Right atrium auricular region (tissue), 2 donors: Measurements from ENCODE around the gene E2F2. TPM values are rescaled to one million over a fixed set of nuclear protein-coding genes. Genes with fewer than 3 reads are reported as not detected.

ENCODE experiments used
- DNase-seq: peaks from one replicate; pipeline ENCODE4 v3.0.0-alpha.2; 2019; ENCODE audit warnings: low spot score
- H3K27ac ChIP-seq, 2 donors: fragments of 200-600 bp; sonication (generic); 1 replicate in 1 of 2; 2 replicates in 1 of 2; pipeline ENCODE4 v1.5.1; 2016 to 2019
- H3K27me3 ChIP-seq, 2 donors: fragments of 200-600 bp; sonication (generic); one replicate each; pipeline versions ENCODE4 v1.5.1 to v1.6.0; 2017 to 2019
- H3K36me3 ChIP-seq: fragments of 200-600 bp; sonication (generic); one replicate; pipeline ENCODE4 v1.5.1; 2016
- H3K4me1 ChIP-seq, 2 donors: fragments of 200-600 bp; sonication (generic); one replicate each; pipeline versions ENCODE4 v1.5.1 to v1.6.0; 2017 to 2019
- H3K4me3 ChIP-seq, 2 donors: fragments of 200-600 bp; sonication (generic); 1 replicate in 1 of 2; 2 replicates in 1 of 2; pipeline ENCODE4 v1.5.1; 2017 to 2019; ENCODE audit warnings: mild to moderate bottlenecking in 1 of 2, moderate library complexity in 1 of 2
- H3K9me3 ChIP-seq, 2 donors: fragments of 200-600 bp; sonication (generic); one replicate each; pipeline ENCODE4 v1.5.1; 2019
- total RNA-seq, 2 donors: library from RNA; depleted of rRNA; stranded (reverse); fragments of >200 nt; gene quantifications; one replicate each; pipeline ENCODE4 v1.1.0, GENCODE V29; 2016
- TF ChIP-seq, protein P1 (sequence below), 2 donors: fragments of 200-600 bp; sonication (generic); IDR thresholded peaks; one replicate each; pipeline ENCODE4 v1.5.1; 2019; ENCODE audit warnings: antibody characterized with exemption in 2 of 2

E2F2 gene
- total RNA-seq, 2 donors from 2014 or later = 0.20 to 0.33 TPM

DNA sequence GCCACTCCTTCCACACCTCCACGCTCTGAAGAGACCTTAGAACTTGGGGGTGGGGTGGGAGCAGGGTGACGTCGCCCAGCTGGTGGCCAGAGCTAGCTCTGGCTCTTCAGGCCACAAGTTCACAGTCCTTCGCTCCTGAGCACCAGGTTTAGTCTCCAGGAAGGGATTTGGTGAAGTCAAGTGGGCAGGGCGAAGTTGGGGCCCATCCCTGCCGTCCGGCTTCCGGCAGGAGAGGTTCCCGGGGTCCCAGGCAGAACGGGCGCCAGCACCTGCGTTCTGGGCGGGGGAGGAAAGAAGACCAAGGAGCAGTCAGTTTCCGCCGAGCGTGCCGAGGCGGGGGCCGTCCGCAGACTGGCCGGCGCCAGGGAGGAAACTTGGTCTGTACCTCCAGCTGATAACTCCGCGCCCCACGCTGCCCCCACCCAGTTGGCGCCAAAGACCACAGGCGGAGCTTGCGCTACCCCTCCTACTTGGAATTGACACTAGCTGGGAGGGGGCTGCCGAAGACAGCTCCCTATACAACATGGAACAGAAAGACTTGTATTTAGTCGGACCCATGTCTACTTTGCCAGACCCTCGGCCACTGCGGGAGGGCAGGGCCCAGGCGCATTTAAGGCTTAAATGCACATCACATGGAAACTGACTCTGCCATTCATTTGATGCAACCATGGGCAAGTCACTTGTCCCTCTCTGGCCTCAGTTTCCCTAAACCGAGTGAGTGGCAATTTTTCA, 27.3 kb upstream of the E2F2 start:
- no peaks in the 10 kb centered on the region for H3K9me3 ChIP-seq
- peak overlapping the region; percentile 68 to 79 for H3K4me3 ChIP-seq
- TF ChIP-seq, protein P1, sequence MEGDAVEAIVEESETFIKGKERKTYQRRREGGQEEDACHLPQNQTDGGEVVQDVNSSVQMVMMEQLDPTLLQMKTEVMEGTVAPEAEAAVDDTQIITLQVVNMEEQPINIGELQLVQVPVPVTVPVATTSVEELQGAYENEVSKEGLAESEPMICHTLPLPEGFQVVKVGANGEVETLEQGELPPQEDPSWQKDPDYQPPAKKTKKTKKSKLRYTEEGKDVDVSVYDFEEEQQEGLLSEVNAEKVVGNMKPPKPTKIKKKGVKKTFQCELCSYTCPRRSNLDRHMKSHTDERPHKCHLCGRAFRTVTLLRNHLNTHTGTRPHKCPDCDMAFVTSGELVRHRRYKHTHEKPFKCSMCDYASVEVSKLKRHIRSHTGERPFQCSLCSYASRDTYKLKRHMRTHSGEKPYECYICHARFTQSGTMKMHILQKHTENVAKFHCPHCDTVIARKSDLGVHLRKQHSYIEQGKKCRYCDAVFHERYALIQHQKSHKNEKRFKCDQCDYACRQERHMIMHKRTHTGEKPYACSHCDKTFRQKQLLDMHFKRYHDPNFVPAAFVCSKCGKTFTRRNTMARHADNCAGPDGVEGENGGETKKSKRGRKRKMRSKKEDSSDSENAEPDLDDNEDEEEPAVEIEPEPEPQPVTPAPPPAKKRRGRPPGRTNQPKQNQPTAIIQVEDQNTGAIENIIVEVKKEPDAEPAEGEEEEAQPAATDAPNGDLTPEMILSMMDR (IDR thresholded peaks at IDR 0.05) = no peak
- H3K4me1 ChIP-seq = peaks cover 0 to 69% of the 10 kb centered on the region in 2 donors
- peaks cover 23% of the 10 kb centered on the region for H3K36me3 ChIP-seq
- H3K27ac ChIP-seq = peak overlapping the region; percentile 90 to 93
- no peaks in the 10 kb centered on the region for H3K27me3 ChIP-seq
- DNase-seq = no peak

DNA sequence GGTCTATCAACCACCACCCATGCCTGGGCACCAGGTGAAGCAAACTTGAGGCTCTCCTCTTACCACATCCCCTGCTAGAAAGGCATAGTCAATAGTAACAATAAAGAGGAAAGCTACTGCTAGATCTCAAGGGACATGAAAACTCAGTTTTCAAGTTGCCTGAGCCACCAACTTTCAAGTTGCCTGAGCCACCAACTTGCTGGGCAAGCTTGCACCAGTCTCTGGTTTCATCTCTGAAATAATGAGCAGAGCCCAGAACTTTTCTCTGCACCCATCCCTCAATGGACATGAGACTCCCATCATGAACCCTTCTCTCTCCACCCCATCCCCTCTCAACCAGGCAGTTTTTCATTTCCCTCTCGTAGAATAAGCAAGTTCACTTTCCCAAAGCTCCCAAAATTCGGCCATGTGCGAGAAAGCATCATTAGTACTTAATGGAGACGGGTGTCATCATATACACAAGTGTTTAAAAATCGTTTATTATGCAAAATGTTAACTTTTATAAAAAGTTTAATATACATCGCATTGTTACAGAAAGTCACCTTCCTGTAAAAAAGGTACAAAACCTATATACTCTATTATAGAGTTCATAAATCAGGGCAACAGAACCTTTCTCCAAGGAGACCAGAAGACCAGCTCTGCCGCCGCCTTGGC, 26.6 kb upstream of the E2F2 start:
- H3K27ac ChIP-seq = peak overlapping the region; percentile 90 to 93
- H3K9me3 ChIP-seq = no peaks in the 10 kb centered on the region
- peaks cover 23% of the 10 kb centered on the region for H3K36me3 ChIP-seq
- no peak for DNase-seq
- TF ChIP-seq, protein P1 (IDR thresholded peaks at IDR 0.05) = no peak
- H3K4me3 ChIP-seq = peak overlapping the region; percentile 68 to 79
- no peaks in the 10 kb centered on the region for H3K27me3 ChIP-seq
- H3K4me1 ChIP-seq = peaks cover 0 to 68% of the 10 kb centered on the region in 2 donors

DNA sequence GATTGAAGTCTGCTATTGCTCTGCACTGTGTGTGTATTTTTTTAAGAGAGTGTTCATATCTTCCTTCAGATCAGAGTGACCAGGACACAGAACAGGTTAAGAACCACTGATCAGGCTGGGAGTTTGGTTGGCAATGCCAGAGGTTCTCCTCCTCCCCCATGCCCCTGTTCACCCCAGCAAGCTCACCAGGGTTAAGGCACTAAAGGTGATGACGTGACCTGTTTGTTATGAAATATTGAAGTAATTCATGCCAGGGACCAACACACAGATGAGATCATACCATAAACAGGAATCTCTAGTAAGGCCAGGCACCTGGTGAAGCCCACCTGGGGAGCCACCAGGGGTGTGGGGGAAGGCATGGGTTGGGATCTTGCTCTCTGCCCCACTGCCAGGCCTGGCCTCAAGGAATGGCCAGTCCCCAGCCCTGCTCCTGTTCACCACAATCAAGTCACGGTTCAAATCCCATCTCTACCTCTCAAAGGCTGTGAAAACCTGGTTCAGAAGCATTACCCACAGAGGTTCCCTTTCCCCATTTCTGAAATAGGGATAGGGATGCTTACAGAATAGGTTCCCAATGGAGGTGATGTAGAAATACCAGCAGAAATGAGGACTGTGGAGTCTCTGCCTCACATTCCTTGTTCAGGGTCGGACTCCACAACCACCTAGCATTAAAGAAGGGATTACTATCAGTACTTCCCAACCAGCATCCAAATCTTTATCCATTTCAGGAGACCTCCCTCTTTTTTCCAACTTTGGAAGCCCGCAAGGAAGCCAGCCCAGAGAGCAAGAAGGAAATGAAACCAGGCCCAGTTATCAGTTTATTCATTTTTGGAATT, 25.8 kb upstream of the E2F2 start:
- Histone ChIP-seq H3K9me3 (no peaks in the 10 kb centered on the region), H3K4me3 (peak overlapping the region; percentile 68 to 79), H3K27me3 (no peaks in the 10 kb centered on the region), H3K27ac (peak overlapping the region; percentile 90 to 93), H3K4me1 (peaks cover 0 to 62% of the 10 kb centered on the region in 2 donors), H3K36me3 (peaks cover 23% of the 10 kb centered on the region)
- TF ChIP-seq, protein P1 (IDR thresholded peaks at IDR 0.05) = no peak
- no peak for DNase-seq

DNA sequence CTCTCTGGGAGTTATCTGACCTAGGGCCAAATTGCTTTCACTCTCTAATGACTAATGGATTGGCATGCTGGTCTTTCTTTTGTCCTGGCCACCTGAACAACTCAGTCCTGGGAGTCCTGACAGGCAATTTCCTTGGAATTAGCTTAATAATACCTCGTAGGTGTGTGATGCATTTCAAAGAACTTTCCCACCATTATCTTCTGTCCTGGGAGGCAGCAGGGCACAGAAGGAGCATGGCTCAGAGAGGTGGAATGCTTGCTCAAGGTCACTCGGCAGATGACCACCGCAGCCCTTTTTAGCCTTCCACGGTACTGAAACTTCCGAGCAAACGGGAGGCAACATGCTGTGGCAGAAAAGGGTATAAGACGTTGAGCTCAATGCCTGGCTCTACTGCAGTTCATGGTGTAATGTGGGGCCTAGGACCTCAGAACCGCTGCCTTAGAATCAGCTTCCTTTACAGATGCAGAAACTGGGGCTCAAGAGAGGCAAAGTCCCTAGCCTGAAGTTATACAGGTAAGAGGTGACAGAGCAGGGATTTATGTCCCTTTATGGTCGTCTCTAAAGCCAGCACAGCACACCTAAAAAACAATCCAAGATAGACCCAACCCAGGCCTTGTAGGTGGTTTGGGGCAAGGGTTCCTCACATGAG, 25.1 kb upstream of the E2F2 start:
- Histone ChIP-seq H3K9me3 (no peaks in the 10 kb centered on the region), H3K4me1 (peaks cover 0 to 55% of the 10 kb centered on the region in 2 donors), H3K4me3 (peak overlapping the region; percentile 68 to 79), H3K36me3 (peaks cover 23% of the 10 kb centered on the region), H3K27me3 (no peaks in the 10 kb centered on the region), H3K27ac (peak overlapping the region; percentile 90 to 93)
- DNase-seq = no peak
- TF ChIP-seq, protein P1 (IDR thresholded peaks at IDR 0.05) = no peak

DNA sequence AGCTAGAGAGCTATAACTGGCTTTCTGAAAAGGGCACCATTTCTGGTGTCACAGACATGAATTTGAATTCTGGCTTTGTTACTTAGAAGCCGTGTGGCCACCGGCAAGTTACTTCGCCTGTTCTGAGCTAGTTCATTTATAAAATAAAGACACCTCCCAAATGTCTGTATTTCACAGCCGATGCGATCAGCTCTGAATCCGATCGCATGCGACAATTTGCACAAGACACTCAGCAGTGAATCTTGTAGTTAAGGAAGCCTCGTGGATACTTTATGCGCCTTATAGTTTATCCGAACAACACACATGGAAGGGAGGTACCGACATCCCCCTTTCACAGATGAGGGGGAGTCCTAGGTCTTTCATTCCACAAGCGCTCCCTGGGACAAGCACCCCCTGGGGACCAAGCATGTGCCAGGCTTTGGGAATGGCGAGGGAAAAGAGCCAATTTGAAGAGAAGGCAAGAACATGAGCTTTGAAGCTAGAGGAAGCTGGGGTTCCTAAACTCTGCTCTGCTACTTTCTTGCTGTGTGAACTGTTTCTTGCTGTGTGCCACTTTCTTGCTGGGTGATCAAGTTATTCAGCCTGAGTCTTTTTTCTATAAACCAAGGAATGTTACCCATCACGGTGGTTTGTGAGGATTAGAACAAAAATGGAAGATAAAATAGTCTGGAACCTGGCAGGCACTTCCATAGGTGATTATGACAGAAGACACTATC, 24.4 kb upstream of the E2F2 start:
- Histone ChIP-seq H3K36me3 (peaks cover 23% of the 10 kb centered on the region), H3K27me3 (no peaks in the 10 kb centered on the region), H3K4me3 (peak overlapping the region; percentile 68 to 79), H3K9me3 (no peaks in the 10 kb centered on the region), H3K4me1 (peaks cover 0 to 48% of the 10 kb centered on the region in 2 donors), H3K27ac (peak overlapping the region; percentile 90 to 93)
- no peak for DNase-seq
- TF ChIP-seq, protein P1 (IDR thresholded peaks at IDR 0.05) = no peak
